GM12892 (cell line): ENCODE data around the gene LNX1.

Source experiments
- POLR2A ChIP-seq: IDR thresholded peaks from 2 replicates; pipeline ENCODE4 v1.6.1; 2011; ENCODE audit warnings: low read depth, low read length, control low read depth
- POLR2AphosphoS5 ChIP-seq: IDR thresholded peaks from 2 replicates; pipeline ENCODE4 v1.6.1; 2011; ENCODE audit warnings: low read depth, low read length, control low read depth

DNA sequence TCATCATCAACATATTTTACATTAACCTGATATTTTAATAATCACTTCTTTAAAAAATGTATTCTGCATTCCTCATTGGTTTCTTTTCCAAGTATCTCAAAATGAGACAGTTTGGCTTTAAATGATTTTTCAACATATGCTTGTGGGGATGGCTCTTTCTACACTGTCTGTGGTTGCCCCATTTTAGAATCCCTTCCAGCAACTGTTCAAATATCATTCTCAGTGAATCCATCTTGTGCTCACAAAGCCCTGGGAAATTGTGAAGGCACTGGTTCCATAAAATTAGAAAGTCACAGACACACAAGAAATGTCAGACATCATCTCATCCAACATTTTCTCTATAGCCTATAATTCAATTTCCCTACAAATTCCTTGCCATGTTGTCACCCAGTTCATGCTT lies 103.5 kb downstream of the LNX1 start:
- TF ChIP-seq POLR2AphosphoS5 (no peak), POLR2A (no peak)
